Measurements from ENCODE around the gene IQCE.

IQCE gene

GRCh38 chr7:2604608-2605174 is 45.9 kb downstream of the IQCE start:
- DNase-seq (ENCODE audit: low spot score), result no peak

GRCh38 chr7:2605608-2606538 is 47.1 kb downstream of the IQCE start:
- no peak for TF ChIP-seq CTCF (IDR thresholded peaks at IDR 0.05; ENCODE audit: extremely low read depth, missing control alignments)
- no peak for DNase-seq (ENCODE audit: low spot score)

More at GRCh38 chr7:2604608-2605174, 45.9 kb downstream of the IQCE start:
- TF ChIP-seq CTCF (IDR thresholded peaks at IDR 0.05; ENCODE audit: extremely low read depth, missing control alignments), result no peak

GRCh38 chr7:2606539-2606936 is 47.8 kb downstream of the IQCE start:
- no peak for DNase-seq (ENCODE audit: low spot score)

GRCh38 chr7:2607122-2607922 is 48.5 kb downstream of the IQCE start:
- TF ChIP-seq CTCF (IDR thresholded peaks at IDR 0.05; ENCODE audit: extremely low read depth, missing control alignments), result no peak
- peak; percentile 25 for DNase-seq (ENCODE audit: low spot score)

More at GRCh38 chr7:2606539-2606936, 47.8 kb downstream of the IQCE start:
- no peak for TF ChIP-seq CTCF (IDR thresholded peaks at IDR 0.05; ENCODE audit: extremely low read depth, missing control alignments)

GRCh38 chr7:2607923-2608904 is 49.4 kb downstream of the IQCE start:
- TF ChIP-seq CTCF (IDR thresholded peaks at IDR 0.05; ENCODE audit: extremely low read depth, missing control alignments), result no peak
- peak; percentile 23 for DNase-seq (ENCODE audit: low spot score)

- TF ChIP-seq CTCF (IDR thresholded peaks at IDR 0.05; ENCODE audit: extremely low read depth, missing control alignments), result peak; percentile 40
Measured at GRCh38 chr7:2608921-2609411, 50.2 kb downstream of the IQCE start.

GRCh38 chr7:2609646-2610045 is 50.9 kb downstream of the IQCE start:
- peak; percentile 20 for DNase-seq (ENCODE audit: low spot score)

More at GRCh38 chr7:2608921-2609411, 50.2 kb downstream of the IQCE start:
- peak; percentile 86 for DNase-seq (ENCODE audit: low spot score)

Measured in GM20000 (cell line).